ENCODE results near the gene NDRG2.

The NDRG2 gene

GRCh38 chr14:21057803-21058675 lies 33.2 kb upstream of the NDRG2 start, which contains the start of gene RNASE8:
TSS of gene RNASE8 (plus strand) at chr14:21057822. CDS start at chr14:21057893, 71 bp downstream.
- no peak for TF ChIP-seq POLR2A (IDR thresholded peaks at IDR 0.05; ENCODE audit: extremely low read depth, insufficient read length)
- TF ChIP-seq MAX (IDR thresholded peaks at IDR 0.05; ENCODE audit: low read depth, low read length), result no peak
- TF ChIP-seq MYC (IDR thresholded peaks at IDR 0.05; ENCODE audit: low read depth, low read length), result no peak
- TF ChIP-seq, protein P1, sequence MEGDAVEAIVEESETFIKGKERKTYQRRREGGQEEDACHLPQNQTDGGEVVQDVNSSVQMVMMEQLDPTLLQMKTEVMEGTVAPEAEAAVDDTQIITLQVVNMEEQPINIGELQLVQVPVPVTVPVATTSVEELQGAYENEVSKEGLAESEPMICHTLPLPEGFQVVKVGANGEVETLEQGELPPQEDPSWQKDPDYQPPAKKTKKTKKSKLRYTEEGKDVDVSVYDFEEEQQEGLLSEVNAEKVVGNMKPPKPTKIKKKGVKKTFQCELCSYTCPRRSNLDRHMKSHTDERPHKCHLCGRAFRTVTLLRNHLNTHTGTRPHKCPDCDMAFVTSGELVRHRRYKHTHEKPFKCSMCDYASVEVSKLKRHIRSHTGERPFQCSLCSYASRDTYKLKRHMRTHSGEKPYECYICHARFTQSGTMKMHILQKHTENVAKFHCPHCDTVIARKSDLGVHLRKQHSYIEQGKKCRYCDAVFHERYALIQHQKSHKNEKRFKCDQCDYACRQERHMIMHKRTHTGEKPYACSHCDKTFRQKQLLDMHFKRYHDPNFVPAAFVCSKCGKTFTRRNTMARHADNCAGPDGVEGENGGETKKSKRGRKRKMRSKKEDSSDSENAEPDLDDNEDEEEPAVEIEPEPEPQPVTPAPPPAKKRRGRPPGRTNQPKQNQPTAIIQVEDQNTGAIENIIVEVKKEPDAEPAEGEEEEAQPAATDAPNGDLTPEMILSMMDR (IDR thresholded peaks at IDR 0.05; ENCODE audit: low read depth, low read length), result no peak
- peak; percentile 13 for DNase-seq (ENCODE audit: low read depth)

DNA sequence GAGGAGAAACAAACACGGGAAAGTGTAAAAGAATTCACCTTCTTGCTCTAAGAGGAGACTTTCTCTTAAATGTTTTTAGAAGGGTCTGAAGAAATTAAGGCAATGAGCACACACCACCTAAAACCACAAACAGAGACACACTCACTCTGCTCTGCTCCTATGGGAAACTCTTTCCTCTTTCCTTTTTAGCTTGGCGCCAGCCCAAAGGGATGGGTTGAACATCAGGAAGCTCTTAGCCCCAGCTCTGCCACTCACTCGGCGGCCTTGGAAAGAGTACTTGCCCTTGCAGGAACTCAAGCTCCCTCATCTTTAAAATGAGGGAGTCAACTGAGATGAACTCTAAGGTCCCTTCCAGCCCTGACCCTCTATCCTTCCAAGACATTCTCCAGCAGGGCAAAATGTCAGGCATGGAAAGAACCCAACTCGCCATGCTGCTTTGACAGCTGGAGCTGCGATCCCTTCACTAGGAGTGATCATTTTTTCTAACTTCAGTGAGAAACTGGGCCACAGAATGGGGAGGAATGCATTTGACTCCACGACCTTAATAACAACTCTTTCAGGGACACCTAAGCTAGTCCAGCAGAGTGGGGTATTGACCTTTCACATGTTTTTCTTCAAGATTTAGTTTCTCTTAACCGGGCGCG lies 31.8 kb upstream of the NDRG2 start:
- no peak for TF ChIP-seq MAX (IDR thresholded peaks at IDR 0.05; ENCODE audit: low read depth, low read length)
- TF ChIP-seq POLR2A (IDR thresholded peaks at IDR 0.05; ENCODE audit: extremely low read depth, insufficient read length), result no peak
- TF ChIP-seq MYC (IDR thresholded peaks at IDR 0.05; ENCODE audit: low read depth, low read length), result no peak
- TF ChIP-seq, protein P1 (IDR thresholded peaks at IDR 0.05; ENCODE audit: low read depth, low read length), result no peak
- no peak overlapping the region for H3K4me3 ChIP-seq (ENCODE audit: low read depth, low read length)
- no peak for DNase-seq (ENCODE audit: low read depth)

More at GRCh38 chr14:21057803-21058675, 33.2 kb upstream of the NDRG2 start, which contains the start of gene RNASE8:
- no peak within 1 kb of the TSS for H3K4me3 ChIP-seq (ENCODE audit: low read depth, low read length)

GRCh38 chr14:21055432-21056117 lies 30.7 kb upstream of the NDRG2 start:
- no peak overlapping the region for H3K4me3 ChIP-seq (ENCODE audit: low read depth, low read length)
- no peak for TF ChIP-seq POLR2A (IDR thresholded peaks at IDR 0.05; ENCODE audit: extremely low read depth, insufficient read length)
- no peak for TF ChIP-seq MAX (IDR thresholded peaks at IDR 0.05; ENCODE audit: low read depth, low read length)
- TF ChIP-seq, protein P1 (IDR thresholded peaks at IDR 0.05; ENCODE audit: low read depth, low read length), result no peak
- TF ChIP-seq MYC (IDR thresholded peaks at IDR 0.05; ENCODE audit: low read depth, low read length), result no peak
- no peak for DNase-seq (ENCODE audit: low read depth)

GRCh38 chr14:21054768-21055145 lies 29.9 kb upstream of the NDRG2 start:
- no peak for DNase-seq (ENCODE audit: low read depth)
- TF ChIP-seq MAX (IDR thresholded peaks at IDR 0.05; ENCODE audit: low read depth, low read length) (no peak), MYC (IDR thresholded peaks at IDR 0.05; ENCODE audit: low read depth, low read length) (no peak), POLR2A (IDR thresholded peaks at IDR 0.05; ENCODE audit: extremely low read depth, insufficient read length) (no peak)
- TF ChIP-seq, protein P1 (IDR thresholded peaks at IDR 0.05; ENCODE audit: low read depth, low read length), result no peak
- H3K4me3 ChIP-seq (ENCODE audit: low read depth, low read length), result no peak overlapping the region

GRCh38 chr14:21054123-21054767 lies 29.4 kb upstream of the NDRG2 start:
- TF ChIP-seq MAX (IDR thresholded peaks at IDR 0.05; ENCODE audit: low read depth, low read length) (no peak), MYC (IDR thresholded peaks at IDR 0.05; ENCODE audit: low read depth, low read length) (no peak), POLR2A (IDR thresholded peaks at IDR 0.05; ENCODE audit: extremely low read depth, insufficient read length) (no peak)
- TF ChIP-seq, protein P1 (IDR thresholded peaks at IDR 0.05; ENCODE audit: low read depth, low read length), result no peak
- peak; percentile 20 for DNase-seq (ENCODE audit: low read depth)
- no peak overlapping the region for H3K4me3 ChIP-seq (ENCODE audit: low read depth, low read length)
